T-helper 1 cell treated with Interleukin-12 subunit alpha and Interleukin-12 subunit beta and Interleukin-4 antibody, amounts not matched to agents 30 ng/mL and 1 ng/mL, for 36 hours (primary cell): Measurements from ENCODE around the gene TPRA1. TPM values are rescaled to one million over a fixed set of nuclear protein-coding genes. Genes with fewer than 3 reads are reported as not detected.

Experiments used
- intact Hi-C: fragments of 100-400 bp; cut with micrococcal nuclease; formaldehyde crosslinking; loops from one replicate; pipeline ENCODE4 v1.15.1; 2024
- total RNA-seq: library from RNA; stranded (reverse); gene quantifications from 2 replicates; pipeline ENCODE4 v1.2.3, GENCODE V29; 2022

TPRA1 gene
- 32.9 and 35.0 TPM in 2 replicates for total RNA-seq

- intact Hi-C loops = loop anchor here (1.0 to 10.0 kb wide), 12 partner anchors 7 to 1601 kb away; partner anchors contain the start of genes ABTB1, MCM2, PLXNA1 and PODXL2
These were observed at the start of gene TPRA1 for GRCh38 chr3:127590593-127591465. Gene TPRA1 (minus strand): TSS chr3:127590733. CDS start chr3:127580146, 10,587 bp downstream.

DNA sequence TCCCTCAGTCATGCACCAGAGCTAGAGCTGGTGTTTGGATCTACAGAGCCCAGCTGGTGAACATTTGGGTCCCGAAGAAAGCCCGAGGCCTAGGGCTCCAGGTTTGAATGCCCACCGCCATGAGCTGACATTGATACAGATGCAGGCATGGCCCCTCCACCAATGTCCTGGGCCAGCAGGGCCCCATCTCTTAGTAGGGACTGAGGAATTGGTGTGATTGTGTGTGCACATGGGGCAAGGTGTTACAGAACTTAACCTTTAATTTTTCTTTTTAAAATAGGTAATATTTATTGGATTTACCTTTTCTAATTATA is 49.5 kb upstream of the TPRA1 start:
- intact Hi-C loops = no loop called here

GRCh38 chr3:127639173-127640041 is 48.9 kb upstream of the TPRA1 start:
- intact Hi-C loops = no loop called here

GRCh38 chr3:127637971-127638370 is 47.4 kb upstream of the TPRA1 start:
- intact Hi-C loops = loop anchor here (1.0 kb wide), 5 partner anchors 9 to 414 kb away; partner anchors contain the start of genes ABTB1, MCM2, PODXL2 and SEC61A1

GRCh38 chr3:127637546-127637945 is 47.0 kb upstream of the TPRA1 start:
- intact Hi-C loops = loop anchor here (1.0 kb wide), 5 partner anchors 8 to 415 kb away; partner anchors contain the start of genes ABTB1, MCM2, PODXL2 and SEC61A1

- intact Hi-C loops = no loop called here
These were observed 44.1 kb upstream of the TPRA1 start for GRCh38 chr3:127634653-127635052.

- intact Hi-C loops = no loop called here
These were observed 41.7 kb upstream of the TPRA1 start for GRCh38 chr3:127632035-127632820.

DNA sequence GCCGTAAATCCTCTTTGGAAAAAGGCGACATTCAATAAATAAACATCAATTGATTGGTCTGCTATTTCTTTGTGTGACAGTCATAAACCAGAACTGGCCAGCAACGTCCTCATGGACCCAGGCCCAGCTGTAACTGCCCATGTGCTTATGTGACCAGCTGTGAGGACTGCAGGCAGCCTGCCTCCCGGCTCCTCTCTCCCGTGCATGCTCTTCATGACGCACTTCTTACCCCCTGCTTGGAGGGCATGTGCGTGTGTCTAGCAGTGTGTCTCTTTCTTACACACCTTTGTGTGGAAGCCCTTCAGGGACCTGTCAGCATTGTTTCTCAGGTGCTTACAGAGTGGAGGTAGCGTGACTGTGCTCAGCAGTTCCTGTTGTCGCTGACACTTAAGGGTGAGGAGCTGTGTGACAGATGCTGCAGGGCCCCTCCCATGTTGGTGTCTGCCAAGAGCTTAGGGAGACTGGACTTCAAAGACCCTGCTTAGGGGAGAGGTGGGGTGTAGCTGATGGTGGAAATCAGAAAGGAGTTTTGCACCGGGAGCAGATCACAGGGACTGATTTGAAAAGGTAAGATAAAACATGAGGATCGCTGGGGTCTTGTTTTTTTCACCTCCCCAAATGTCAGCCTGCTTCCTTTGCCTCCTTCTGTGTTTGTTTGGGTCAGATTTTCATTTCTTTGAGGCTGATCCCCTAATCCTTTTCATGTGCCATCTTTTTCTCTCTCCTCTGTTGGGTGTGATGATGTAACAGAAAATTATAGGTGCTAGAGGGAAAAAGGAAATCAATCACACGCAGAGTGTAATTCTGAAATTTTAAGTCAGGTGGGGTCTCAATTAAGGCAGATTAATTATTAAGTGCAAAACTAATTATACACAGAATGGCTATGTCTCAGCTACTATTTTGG is 40.5 kb upstream of the TPRA1 start:
- intact Hi-C loops = no loop called here

GRCh38 chr3:127629467-127630403 is 39.2 kb upstream of the TPRA1 start:
- intact Hi-C loops = loop anchor here (1.0 to 2.0 kb wide), 3 partner anchors 8 to 43 kb away; partner anchors contain the start of genes ABTB1 and TPRA1

DNA sequence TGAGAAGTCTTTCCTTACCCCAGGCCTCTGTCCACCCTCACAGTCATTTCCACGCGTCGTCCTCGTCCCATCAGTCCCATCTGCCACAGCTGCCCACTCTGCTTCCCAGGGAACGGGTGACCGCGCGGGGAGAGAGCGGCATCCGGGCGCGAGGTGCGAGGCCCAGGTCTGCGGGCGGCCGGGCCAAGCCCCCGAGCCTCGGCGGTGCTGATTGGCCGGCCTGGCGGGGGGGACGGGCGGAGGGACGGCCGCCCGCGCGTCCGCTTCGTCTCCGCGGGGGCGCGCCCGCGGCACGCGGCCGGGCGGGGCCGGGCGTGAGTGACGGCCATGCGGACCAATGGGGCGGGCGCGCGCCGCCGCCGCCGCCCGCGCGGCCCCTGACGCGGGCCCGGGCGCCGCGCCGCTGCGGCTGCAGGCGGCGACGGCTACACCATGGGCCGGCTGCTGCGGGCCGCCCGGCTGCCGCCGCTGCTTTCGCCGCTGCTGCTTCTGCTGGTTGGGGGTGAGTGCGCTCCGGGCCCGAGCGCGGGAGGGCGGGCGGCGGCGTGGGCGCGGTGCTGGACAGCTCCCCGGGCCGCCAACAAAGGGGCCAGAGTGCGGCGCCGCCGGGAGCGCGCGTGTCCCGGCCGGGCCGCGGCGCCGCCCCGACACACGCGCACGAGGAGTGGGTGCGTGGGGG is 38.4 kb upstream of the TPRA1 start, which contains the start of gene PODXL2:
Gene PODXL2 (plus strand): TSS at position 398 of the 679 bp plus-strand sequence. CDS start 35 bp downstream, at position 433.
- intact Hi-C loops = loop anchor here (1.0 to 2.0 kb wide), 4 partner anchors 8 to 43 kb away; partner anchors contain the start of genes ABTB1, MCM2 and TPRA1

DNA sequence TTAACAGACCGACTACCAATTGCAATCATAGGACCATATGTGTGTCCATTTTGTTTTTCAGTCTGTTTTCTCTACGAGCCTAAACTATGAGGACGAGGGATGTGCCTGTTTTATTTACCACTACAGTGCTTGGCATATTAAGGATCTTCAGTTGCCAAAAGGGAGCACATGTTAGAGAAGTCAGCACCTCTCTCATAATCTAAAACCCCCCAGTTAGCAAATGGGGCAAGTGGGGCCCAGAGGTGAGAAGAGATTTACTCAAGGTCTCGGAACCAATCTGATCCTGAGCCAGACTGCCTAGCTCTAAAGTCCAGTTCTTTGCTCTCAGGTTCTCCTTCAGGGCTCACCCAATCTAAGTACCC is 37.9 kb upstream of the TPRA1 start:
- intact Hi-C loops = loop anchor here (1.0 to 2.0 kb wide), 2 partner anchors 30 to 38 kb away; partner anchors contain the start of genes MCM2 and TPRA1

DNA sequence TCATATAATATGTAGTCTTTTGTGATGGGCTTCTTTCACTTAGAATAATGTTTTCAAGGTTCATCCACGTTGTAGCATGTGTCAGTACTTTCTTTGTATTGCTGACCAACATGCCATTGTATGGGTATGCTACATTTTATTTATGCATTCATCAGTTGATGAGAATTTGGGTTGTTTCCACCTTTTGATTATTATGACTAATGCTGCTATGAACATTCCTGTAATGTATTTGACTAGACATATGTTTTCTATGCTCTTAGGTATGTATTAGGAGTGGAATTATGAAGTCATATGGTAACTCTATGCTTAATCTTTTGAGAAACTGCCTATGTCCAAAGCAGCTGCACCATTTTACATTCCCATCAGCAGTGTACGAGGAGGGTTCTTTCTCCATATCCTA is 35.3 kb upstream of the TPRA1 start:
- intact Hi-C loops = no loop called here

DNA sequence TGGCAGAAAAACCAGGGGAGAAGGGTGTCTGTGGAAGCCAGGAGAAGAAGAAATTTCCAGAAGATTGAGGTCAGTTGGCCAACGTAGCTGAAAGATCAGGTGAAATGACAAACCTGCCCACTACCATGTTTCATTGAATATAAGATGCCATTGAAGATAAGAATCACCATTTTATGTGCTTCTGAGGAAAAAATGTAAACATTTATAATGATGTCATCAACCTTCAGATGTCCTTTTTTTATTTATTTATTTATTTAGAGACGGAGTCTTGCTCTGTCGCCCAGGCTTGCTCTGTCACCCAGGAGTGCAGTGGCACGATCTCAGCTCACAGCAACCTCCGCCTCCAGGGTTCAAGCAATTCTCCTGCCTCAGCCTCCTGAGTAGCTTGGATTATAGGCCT is 33.5 kb upstream of the TPRA1 start:
- intact Hi-C loops = no loop called here

DNA sequence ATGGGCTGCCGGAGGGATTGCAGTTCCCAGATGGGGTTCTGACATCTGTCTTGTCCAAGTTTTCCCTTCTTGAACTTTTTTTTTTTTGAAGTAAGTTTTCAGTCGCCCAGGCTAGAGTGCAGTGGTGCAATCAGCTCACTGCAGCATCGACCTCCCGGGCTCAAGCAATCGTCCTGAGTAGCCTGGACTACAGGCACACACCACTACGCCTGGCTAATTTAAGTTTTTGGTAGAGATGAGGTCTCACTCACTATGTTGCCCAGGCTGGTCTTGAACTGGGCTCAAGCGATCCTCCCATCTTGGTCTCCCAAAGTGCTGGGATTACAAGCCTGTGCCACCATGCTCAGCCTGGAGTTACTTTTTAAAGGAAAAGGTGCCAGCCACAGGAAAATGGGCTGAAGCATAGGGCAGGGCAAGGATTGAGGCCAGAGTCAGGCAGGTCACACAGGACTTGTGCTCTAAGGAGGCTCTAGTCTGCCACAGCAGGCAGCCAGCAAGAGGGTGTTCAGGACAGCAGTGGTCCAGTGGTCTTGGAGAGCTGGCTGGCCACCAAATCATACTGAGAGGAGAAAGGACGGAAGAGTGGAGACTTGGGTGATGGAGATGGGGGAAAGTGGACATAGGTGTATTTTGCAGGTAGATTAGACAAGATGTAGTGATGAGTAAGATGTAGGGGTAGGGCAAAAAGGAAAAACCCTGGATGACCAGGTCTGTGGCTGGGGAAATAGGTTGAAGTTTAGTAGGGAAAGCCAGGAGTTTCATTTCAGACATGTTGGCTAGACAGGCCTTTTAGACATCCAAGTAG is 32.4 kb upstream of the TPRA1 start:
- intact Hi-C loops = no loop called here

- intact Hi-C loops = no loop called here
These were observed 31.5 kb upstream of the TPRA1 start for GRCh38 chr3:127622031-127622430.

- intact Hi-C loops = no loop called here
These were observed 30.3 kb upstream of the TPRA1 start for GRCh38 chr3:127620637-127621375.

DNA sequence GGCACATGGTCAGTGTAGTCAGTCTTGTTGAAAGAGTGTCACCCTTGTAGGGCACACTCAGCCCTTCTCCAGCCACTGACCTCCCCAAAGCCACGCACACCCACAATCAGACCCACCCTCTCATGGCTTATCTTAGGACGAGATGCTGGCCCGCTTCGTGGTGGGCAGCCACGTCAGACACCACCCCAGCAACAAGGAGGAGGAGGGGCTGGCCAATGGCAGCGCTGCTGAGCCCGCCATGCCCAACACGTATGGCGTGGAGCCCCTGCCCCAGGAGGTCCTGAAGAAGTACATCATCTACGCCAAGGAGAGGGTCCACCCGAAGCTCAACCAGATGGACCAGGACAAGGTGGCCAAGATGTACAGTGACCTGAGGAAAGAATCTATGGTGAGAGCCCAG is 28.4 kb upstream of the TPRA1 start:
- intact Hi-C loops = no loop called here
